SJSA1 (cell line): ENCODE results near the gene DNMBP. TPM values are rescaled to one million over a fixed set of nuclear protein-coding genes. Genes with fewer than 3 reads are reported as not detected.
A peak's percentile ranks its signal among the peaks of the same experiment; 100 is the strongest.
"Not testable (repeated sequence)": the region's sequence is repeated elsewhere in the genome, so short reads cannot be mapped to it uniquely, and the experiment has no call there.

Experiments used
- DNase-seq, 2 experiments: peaks; one replicate each; pipeline ENCODE4 v3.0.0-alpha.2; 2015 to 2020; ENCODE audit warnings: low spot score in 2 of 2, low read depth in 1 of 2
- H3K27ac ChIP-seq: fragments of 250-450 bp; sonication (Bioruptor Pico); 2 replicates; pipeline ENCODE4 v1.5.1; 2020; ENCODE audit warnings: mild to moderate bottlenecking, moderate library complexity
- H3K27me3 ChIP-seq: fragments of 250-450 bp; sonication (Bioruptor Pico); replicated peaks from 2 replicates; pipeline ENCODE4 v1.5.1; 2020; ENCODE audit warnings: mild to moderate bottlenecking, moderate library complexity
- H3K36me3 ChIP-seq: fragments of 250-450 bp; sonication (Bioruptor Pico); 2 replicates; pipeline ENCODE4 v1.5.1; 2020; ENCODE audit warnings: mild to moderate bottlenecking
- H3K4me1 ChIP-seq: fragments of 250-450 bp; sonication (Bioruptor Pico); replicated peaks from 2 replicates; pipeline ENCODE4 v1.6.1; 2021; ENCODE audit warnings: mild to moderate bottlenecking
- H3K4me3 ChIP-seq: fragments of 250-450 bp; sonication (Bioruptor Pico); 2 replicates; pipeline ENCODE4 v1.5.1; 2020; ENCODE audit warnings: mild to moderate bottlenecking
- H3K9me3 ChIP-seq: fragments of 250-450 bp; sonication (Bioruptor Pico); replicated peaks from 2 replicates; pipeline ENCODE4 v1.5.1; 2020; ENCODE audit warnings: mild to moderate bottlenecking
- total RNA-seq: library from RNA; depleted of rRNA; stranded (reverse); fragments of >200 nt; shearing (Covaris generic); gene quantifications from 2 replicates; pipeline ENCODE4 v1.2.3, GENCODE V29; 2014

DNMBP gene
- total RNA-seq, 1 experiment from 2014 or later: 11.0 TPM

- H3K36me3 ChIP-seq: peaks cover 35% of the 10 kb centered on the region
- peaks cover 4% of the 10 kb centered on the region; the same call in 1 of the 2 replicates for H3K9me3 ChIP-seq
- no peak overlapping the region for H3K4me3 ChIP-seq
- H3K4me1 ChIP-seq: peaks cover 46% of the 10 kb centered on the region
- no peaks in the 10 kb centered on the region for H3K27me3 ChIP-seq
- no peak overlapping the region for H3K27ac ChIP-seq
- no peak for DNase-seq
Measured at GRCh38 chr10:99941942-99942820, 67.6 kb downstream of the DNMBP start.

GRCh38 chr10:99938563-99938962 lies 71.2 kb downstream of the DNMBP start:
- peaks cover 4% of the 10 kb centered on the region; the same call in 1 of the 2 replicates for H3K9me3 ChIP-seq
- peaks cover 26% of the 10 kb centered on the region for H3K4me1 ChIP-seq
- H3K36me3 ChIP-seq: peaks cover 31% of the 10 kb centered on the region
- H3K4me3 ChIP-seq: no peak overlapping the region
- peak in 1 of 2 experiments; percentile 55 for DNase-seq
- no peaks in the 10 kb centered on the region for H3K27me3 ChIP-seq
- H3K27ac ChIP-seq: no peak overlapping the region

GRCh38 chr10:99937630-99938029 lies 72.1 kb downstream of the DNMBP start:
- Histone ChIP-seq H3K36me3 (peaks cover 31% of the 10 kb centered on the region), H3K9me3 (peaks cover 4% of the 10 kb centered on the region; the same call in 1 of the 2 replicates), H3K27me3 (no peaks in the 10 kb centered on the region), H3K4me3 (no peak overlapping the region), H3K27ac (no peak overlapping the region; the same call in 1 of the 2 replicates), H3K4me1 (peaks cover 24% of the 10 kb centered on the region)
- DNase-seq: no peak

- Histone ChIP-seq H3K36me3 (peaks cover 19% of the 10 kb centered on the region), H3K27ac (0 out of 2 replicates have a peak overlapping the region, but pooled peaks have one; percentile 12)
Measured at GRCh38 chr10:99932203-99932957, 77.4 kb downstream of the DNMBP start.

GRCh38 chr10:99930731-99931550 lies 78.8 kb downstream of the DNMBP start:
- Histone ChIP-seq H3K36me3 (peaks cover 17% of the 10 kb centered on the region), H3K9me3 (no peaks in the 10 kb centered on the region), H3K4me3 (no peak overlapping the region), H3K27me3 (no peaks in the 10 kb centered on the region), H3K4me1 (peaks cover 33% of the 10 kb centered on the region), H3K27ac (no peak overlapping the region)
- no peak for DNase-seq

More at GRCh38 chr10:99932203-99932957, 77.4 kb downstream of the DNMBP start:
- H3K9me3 ChIP-seq, H3K4me3 ChIP-seq, H3K27me3 ChIP-seq, DNase-seq: not testable (repeated sequence)
- H3K4me1 ChIP-seq: peaks cover 26% of the 10 kb centered on the region

GRCh38 chr10:99929360-99929759 lies 80.4 kb downstream of the DNMBP start:
- H3K36me3 ChIP-seq: peaks cover 17% of the 10 kb centered on the region
- H3K27ac ChIP-seq: no peak overlapping the region
- DNase-seq: no peak
- no peaks in the 10 kb centered on the region for H3K9me3 ChIP-seq
- H3K4me1 ChIP-seq: peaks cover 33% of the 10 kb centered on the region
- H3K4me3 ChIP-seq: no peak overlapping the region
- no peaks in the 10 kb centered on the region for H3K27me3 ChIP-seq

- peak in 1 of 2 experiments; percentile 24 for DNase-seq
- Histone ChIP-seq H3K36me3 (peaks cover 17% of the 10 kb centered on the region), H3K4me1 (peaks cover 33% of the 10 kb centered on the region), H3K27me3 (no peaks in the 10 kb centered on the region), H3K27ac (no peak overlapping the region), H3K9me3 (no peaks in the 10 kb centered on the region), H3K4me3 (no peak overlapping the region)
Measured at GRCh38 chr10:99927721-99928280, 81.9 kb downstream of the DNMBP start.

- peak in 1 of 2 experiments; percentile 49 for DNase-seq
Measured at GRCh38 chr10:99926925-99927720, 82.6 kb downstream of the DNMBP start.

GRCh38 chr10:99924451-99925255 lies 85.1 kb downstream of the DNMBP start:
- Histone ChIP-seq H3K27me3 (no peaks in the 10 kb centered on the region), H3K9me3 (no peaks in the 10 kb centered on the region), H3K27ac (no peak overlapping the region), H3K4me3 (no peak overlapping the region), H3K4me1 (peaks cover 17% of the 10 kb centered on the region), H3K36me3 (peaks cover 11% of the 10 kb centered on the region; the same call in 1 of the 2 replicates)
- no peak for DNase-seq

More at GRCh38 chr10:99926925-99927720, 82.6 kb downstream of the DNMBP start:
- H3K4me3 ChIP-seq: no peak overlapping the region
- no peak overlapping the region for H3K27ac ChIP-seq
- H3K4me1 ChIP-seq: peaks cover 30% of the 10 kb centered on the region
- H3K36me3 ChIP-seq: peaks cover 17% of the 10 kb centered on the region
- H3K9me3 ChIP-seq: no peaks in the 10 kb centered on the region
- H3K27me3 ChIP-seq: no peaks in the 10 kb centered on the region

- H3K4me3 ChIP-seq: no peak overlapping the region
- no peaks in the 10 kb centered on the region for H3K9me3 ChIP-seq
- H3K36me3 ChIP-seq: peaks cover 8% of the 10 kb centered on the region; the same call in 1 of the 2 replicates
- DNase-seq: no peak
- peaks cover 3% of the 10 kb centered on the region for H3K4me1 ChIP-seq
- no peaks in the 10 kb centered on the region for H3K27me3 ChIP-seq
- no peak overlapping the region for H3K27ac ChIP-seq
Measured at GRCh38 chr10:99921948-99922347, 87.8 kb downstream of the DNMBP start.

GRCh38 chr10:99920901-99921300 lies 88.8 kb downstream of the DNMBP start:
- no peaks in the 10 kb centered on the region for H3K9me3 ChIP-seq
- H3K27ac ChIP-seq: no peak overlapping the region
- H3K36me3 ChIP-seq: peaks cover 13% of the 10 kb centered on the region
- H3K4me3 ChIP-seq: no peak overlapping the region
- no peaks in the 10 kb centered on the region for H3K27me3 ChIP-seq
- H3K4me1 ChIP-seq: no peaks in the 10 kb centered on the region
- DNase-seq: no peak

- Histone ChIP-seq H3K9me3 (no peaks in the 10 kb centered on the region), H3K36me3 (peaks cover 15% of the 10 kb centered on the region), H3K4me1 (no peaks in the 10 kb centered on the region), H3K27me3 (no peaks in the 10 kb centered on the region), H3K4me3 (no peak overlapping the region), H3K27ac (no peak overlapping the region)
- no peak for DNase-seq
Measured at GRCh38 chr10:99920486-99920885, 89.3 kb downstream of the DNMBP start.
